HepG2 (cell line): Measurements from ENCODE around the gene CCNT2. TPM values are rescaled to one million over a fixed set of nuclear protein-coding genes. Genes with fewer than 3 reads are reported as not detected.

Source experiments
- ATAD3A ChIP-seq: sonication (generic); formaldehyde crosslinking; IDR thresholded peaks from 2 replicates; pipeline ENCODE4 v1.4.0; 2020; ENCODE audit warnings: missing genetic modification reagents
- ATF3 ChIP-seq: sonication (generic); formaldehyde crosslinking; IDR thresholded peaks from 2 replicates; pipeline ENCODE4 v1.4.0; 2020; ENCODE audit warnings: missing genetic modification reagents
- CCDC6 ChIP-seq: sonication (generic); formaldehyde crosslinking; IDR thresholded peaks from 2 replicates; pipeline ENCODE4 v1.8.1; 2022; ENCODE audit warnings: mild to moderate bottlenecking, missing genetic modification reagents, moderate library complexity
- CTCF ChIP-seq: sonication (generic); formaldehyde crosslinking; IDR thresholded peaks from 2 replicates; pipeline ENCODE4 v1.5.0; 2020; ENCODE audit warnings: mild to moderate bottlenecking, missing genetic modification reagents, moderate library complexity
- DNMT3B ChIP-seq: conservative IDR thresholded peaks from 2 replicates; pipeline ENCODE4 v1.6.1; 2016; ENCODE audit warnings: missing biosample characterization, control low read depth
- HMGA1 ChIP-seq: sonication (generic); formaldehyde crosslinking; conservative IDR thresholded peaks from 2 replicates; pipeline ENCODE4 v1.4.0; 2020; ENCODE audit warnings: missing genetic modification reagents
- HOXA7 ChIP-seq: sonication (generic); formaldehyde crosslinking; IDR thresholded peaks from 2 replicates; pipeline ENCODE4 v1.8.1; 2022; ENCODE audit warnings: mild to moderate bottlenecking, missing genetic modification reagents, moderate library complexity
- KDM4B ChIP-seq: sonication (generic); formaldehyde crosslinking; IDR thresholded peaks from 2 replicates; pipeline ENCODE4 v1.4.0; 2020; ENCODE audit warnings: missing genetic modification reagents
- MAX ChIP-seq: IDR thresholded peaks from 2 replicates; pipeline ENCODE4 v1.6.1; 2012; ENCODE audit warnings: inconsistent platforms
- MEF2D ChIP-seq: sonication (generic); formaldehyde crosslinking; IDR thresholded peaks from 2 replicates; pipeline ENCODE4 v1.5.1; 2020; ENCODE audit warnings: mild to moderate bottlenecking, missing genetic modification reagents
- MEIS1 ChIP-seq: sonication (generic); formaldehyde crosslinking; IDR thresholded peaks from 2 replicates; pipeline ENCODE4 v1.9.0; 2021; ENCODE audit warnings: mild to moderate bottlenecking, missing genetic modification reagents, moderate library complexity, borderline replicate concordance
- MIXL1 ChIP-seq: IDR thresholded peaks from 2 replicates; pipeline ENCODE4 v1.6.1; 2016
- PLRG1 ChIP-seq: fragments of 450-650 bp; conservative IDR thresholded peaks from 2 replicates; pipeline ENCODE4 v1.6.1; 2016
- RAD51 ChIP-seq: fragments of 450-650 bp; IDR thresholded peaks from 2 replicates; pipeline ENCODE4 v1.6.1; 2016; ENCODE audit warnings: borderline replicate concordance
- RXRA ChIP-seq: sonication (generic); formaldehyde crosslinking; IDR thresholded peaks from 2 replicates; pipeline ENCODE4 v1.5.1; 2020; ENCODE audit warnings: missing genetic modification reagents
- ZBTB49 ChIP-seq: sonication (generic); formaldehyde crosslinking; IDR thresholded peaks from 2 replicates; pipeline ENCODE4 v1.4.0; 2020; ENCODE audit warnings: missing genetic modification reagents, borderline replicate concordance
- ZNF101 ChIP-seq: sonication (generic); formaldehyde crosslinking; IDR thresholded peaks from 2 replicates; pipeline ENCODE4 v1.4.0; 2020; ENCODE audit warnings: mild to moderate bottlenecking, low read depth, missing genetic modification reagents, borderline replicate concordance
- ZNF251 ChIP-seq: sonication (generic); formaldehyde crosslinking; IDR thresholded peaks from 2 replicates; pipeline ENCODE4 v1.9.0; 2021; ENCODE audit warnings: mild to moderate bottlenecking, missing genetic modification reagents
- ZNF333 ChIP-seq: sonication (generic); formaldehyde crosslinking; IDR thresholded peaks from 2 replicates; pipeline ENCODE4 v1.4.0; 2020; ENCODE audit warnings: mild to moderate bottlenecking, missing genetic modification reagents, borderline replicate concordance
- ZNF343 ChIP-seq: sonication (generic); formaldehyde crosslinking; IDR thresholded peaks from 2 replicates; pipeline ENCODE4 v1.4.0; 2020; ENCODE audit warnings: mild to moderate bottlenecking, missing genetic modification reagents
- ZNF432 ChIP-seq: sonication (generic); formaldehyde crosslinking; IDR thresholded peaks from 2 replicates; pipeline ENCODE4 v1.5.0; 2020; ENCODE audit warnings: missing genetic modification reagents, mild to moderate bottlenecking, borderline replicate concordance
- ZNF441 ChIP-seq: sonication (generic); formaldehyde crosslinking; IDR thresholded peaks from 2 replicates; pipeline ENCODE4 v1.7.0; 2021; ENCODE audit warnings: missing genetic modification reagents, borderline replicate concordance
- ZNF556 ChIP-seq: sonication (generic); formaldehyde crosslinking; IDR thresholded peaks from 2 replicates; pipeline ENCODE4 v1.4.0; 2020; ENCODE audit warnings: mild to moderate bottlenecking, missing genetic modification reagents, borderline replicate concordance
- ZNF670 ChIP-seq: sonication (generic); formaldehyde crosslinking; IDR thresholded peaks from 2 replicates; pipeline ENCODE4 v1.8.0; 2022; ENCODE audit warnings: mild to moderate bottlenecking, missing genetic modification reagents, borderline replicate concordance
- ZNF709 ChIP-seq: sonication (generic); formaldehyde crosslinking; IDR thresholded peaks from 2 replicates; pipeline ENCODE4 v1.5.0; 2020; ENCODE audit warnings: mild to moderate bottlenecking, missing genetic modification reagents
- ZNF800 ChIP-seq: sonication (generic); formaldehyde crosslinking; IDR thresholded peaks from 2 replicates; pipeline ENCODE4 v1.4.0; 2020; ENCODE audit warnings: missing genetic modification reagents
- polyA plus RNA-seq, 8 experiments: library from polyadenylated mRNA; depleted of rRNA in 3 of 8; stranded (reverse) in 7 of 8; unstranded in 1 of 8; fragments of >200 nt; fragmentation: Illumina TruSeq in 4 of 8; extraction: Trizol in 4 of 8; gene quantifications; 2 replicates each; pipeline versions ENCODE4 v1.2.1 to v1.2.3, GENCODE V29; 2011 to 2016; ENCODE audit warnings: low read depth in 4 of 8, missing spikeins in 1 of 8, mixed read lengths in 1 of 8; ENCODE audit not compliant: insufficient read depth in 1 of 8
- total RNA-seq, 5 experiments: library from RNA; depleted of rRNA; stranded (reverse); fragments of >200 nt; fragmentation: Illumina TruSeq; extraction: Trizol; gene quantifications; 2 replicates each; pipeline ENCODE4 v1.2.3, GENCODE V29; 2016; ENCODE audit warnings: low read depth in 1 of 5

CCNT2 gene
- total and polyA plus RNA-seq, 2 of the 13 experiments (the other 11 are each of a cell fraction or from before 2014, with no cell fraction given), result 22.1 to 34.4 TPM

GRCh38 chr2:134917888-134918525, 615 bp upstream of the CCNT2 start (continued):
- TF ChIP-seq MEIS1 (CRISPR knock-in tag) (no peak), ZNF556 (CRISPR knock-in tag) (no peak), ZNF343 (CRISPR knock-in tag) (0 out of 2 replicates have a peak, but pooled peaks have one; percentile 7), ZNF441 (CRISPR knock-in tag) (no peak), ZNF101 (CRISPR knock-in tag) (no peak), ATF3 (CRISPR knock-in tag) (peak; percentile 39), CCDC6 (CRISPR knock-in tag) (peak; percentile 76), HOXA7 (CRISPR knock-in tag) (no peak), ZNF670 (CRISPR knock-in tag) (no peak; the same call in 1 of the 2 replicates), ZNF709 (CRISPR knock-in tag) (no peak; the same call in 1 of the 2 replicates), DNMT3B (no peak), MEF2D (peak; percentile 39), ATAD3A (CRISPR knock-in tag) (no peak), CTCF (CRISPR knock-in tag) (peak; percentile 60), ZNF333 (CRISPR knock-in tag) (no peak), ZNF800 (CRISPR knock-in tag) (no peak), KDM4B (CRISPR knock-in tag) (0 out of 2 replicates have a peak, but pooled peaks have one; percentile 16), MAX (peak; percentile 25; the same call in 1 of the 2 replicates), ZNF251 (CRISPR knock-in tag) (no peak), PLRG1 (no peak), ZBTB49 (no peak), HMGA1 (no peak), RAD51 (no peak), ZNF432 (no peak), MIXL1 (no peak), RXRA (CRISPR knock-in tag) (no peak)
